Hepatocyte (in vitro differentiated cells): ENCODE measurements around the gene SLC17A5. TPM values are rescaled to one million over a fixed set of nuclear protein-coding genes. Genes with fewer than 3 reads are reported as not detected.

Experiments used
- DNase-seq: peaks from one replicate; pipeline ENCODE4 v3.0.0-alpha.2; 2016; ENCODE audit warnings: low spot score
- H2AFZ ChIP-seq: fragments of 200-600 bp; sonication (generic); 2 replicates; pipeline ENCODE4 v1.6.0; 2016; ENCODE audit warnings: antibody characterized with exemption, mild to moderate bottlenecking
- H3K27ac ChIP-seq: fragments of 200-600 bp; sonication (generic); 2 replicates; pipeline ENCODE4 v1.5.1; 2016; ENCODE audit warnings: mild to moderate bottlenecking
- H3K27me3 ChIP-seq: fragments of 200-600 bp; sonication (generic); 2 replicates; pipeline ENCODE4 v1.6.1; 2016
- H3K36me3 ChIP-seq: fragments of 200-600 bp; sonication (generic); replicated peaks from 2 replicates; pipeline ENCODE4 v1.5.1; 2016; ENCODE audit warnings: low read depth; ENCODE audit not compliant: insufficient read depth
- H3K4me1 ChIP-seq: fragments of 200-600 bp; sonication (generic); 2 replicates; pipeline ENCODE4 v1.5.1; 2016; ENCODE audit warnings: mild to moderate bottlenecking, moderate library complexity; ENCODE audit not compliant: insufficient read depth
- H3K4me2 ChIP-seq: fragments of 200-600 bp; sonication (generic); 2 replicates; pipeline ENCODE4 v1.6.0; 2016
- H3K4me3 ChIP-seq: fragments of 200-600 bp; sonication (generic); 2 replicates; pipeline ENCODE4 v1.5.1; 2016; ENCODE audit warnings: mild to moderate bottlenecking
- H3K79me2 ChIP-seq: fragments of 200-600 bp; sonication (generic); 2 replicates; pipeline ENCODE4 v1.6.0; 2017; ENCODE audit warnings: mild to moderate bottlenecking
- H3K9me2 ChIP-seq: fragments of 200-600 bp; sonication (generic); replicated peaks from 2 replicates; pipeline ENCODE4 v1.6.0; 2017; ENCODE audit warnings: mild to moderate bottlenecking; ENCODE audit not compliant: insufficient read depth
- H3K9me3 ChIP-seq: fragments of 200-600 bp; sonication (generic); 2 replicates; pipeline ENCODE4 v1.5.1; 2016; ENCODE audit warnings: low read depth, mild to moderate bottlenecking
- H4K20me1 ChIP-seq: fragments of 200-600 bp; sonication (generic); 2 replicates; pipeline ENCODE4 v1.6.0; 2016; ENCODE audit warnings: mild to moderate bottlenecking; ENCODE audit not compliant: insufficient read depth, poor library complexity, severe bottlenecking
- EZH2 ChIP-seq: fragments of 200-600 bp; sonication (generic); IDR thresholded peaks from 2 replicates; pipeline ENCODE4 v1.6.1; 2016; ENCODE audit warnings: antibody characterized with exemption, mild to moderate bottlenecking, borderline replicate concordance
- EZH2phosphoT487 ChIP-seq: fragments of 200-600 bp; sonication (generic); IDR thresholded peaks from one replicate; pipeline ENCODE4 v1.6.1; 2018; ENCODE audit warnings: antibody characterized with exemption, mild to moderate bottlenecking, low read depth, moderate library complexity; ENCODE audit not compliant: unreplicated experiment, severe bottlenecking
- WGBS: methylation state at CpG from one replicate; pipeline ENCODE4 v1.1.6; 2016; ENCODE audit warnings: low lambda C conversion rate; ENCODE audit errors: missing lambda C conversion rate; 5-methylcytosine and 5-hydroxymethylcytosine counted together
- polyA plus RNA-seq: library from polyadenylated mRNA; unstranded; fragments of >200 nt; fragmentation: Nextera tagmentation; extraction: Ambion mirVana; gene quantifications from 2 replicates; pipeline ENCODE4 v1.2.1, GENCODE V29; 2016
- total RNA-seq: library from RNA; depleted of rRNA; stranded (reverse); fragments of >200 nt; gene quantifications from 2 replicates; pipeline ENCODE4 v1.2.3, GENCODE V29; 2014
- TF ChIP-seq, protein P1 (sequence below): fragments of 200-600 bp; sonication (generic); IDR thresholded peaks from 2 replicates; pipeline ENCODE4 v1.5.1; 2016; ENCODE audit warnings: antibody characterized with exemption, mild to moderate bottlenecking; ENCODE audit not compliant: poor library complexity

Gene SLC17A5
- total and polyA plus RNA-seq, 2 experiments from 2014 or later, result 47.7 to 76.9 TPM

DNA sequence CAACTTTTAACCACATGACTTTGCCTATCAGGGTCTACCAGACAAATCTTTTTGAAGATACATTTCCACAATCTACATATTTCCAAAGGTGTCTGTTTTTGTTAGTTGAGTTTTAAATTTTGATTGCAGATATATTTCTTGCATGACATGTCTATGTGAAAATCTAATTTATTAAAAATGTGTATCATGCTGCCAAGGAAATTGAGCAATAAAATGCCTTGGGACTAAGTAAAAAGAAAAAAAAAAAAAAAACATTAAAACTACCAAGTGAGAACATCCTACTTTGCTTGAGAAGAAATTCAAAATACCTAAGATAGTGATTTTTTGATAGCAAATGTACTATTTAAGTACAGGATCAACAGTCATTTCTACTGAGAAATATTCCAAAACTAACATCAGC is 17.7 kb downstream of the SLC17A5 start:
- H3K27ac ChIP-seq, result no peak overlapping the region
- no peaks in the 10 kb centered on the region for H3K9me3 ChIP-seq
- H3K4me1 ChIP-seq, result no peaks in the 10 kb centered on the region
- H2AFZ ChIP-seq, result no peak overlapping the region
- no peaks in the 10 kb centered on the region for H3K9me2 ChIP-seq
- TF ChIP-seq EZH2phosphoT487 (no peak), EZH2 (no peak)
- TF ChIP-seq, protein P1, sequence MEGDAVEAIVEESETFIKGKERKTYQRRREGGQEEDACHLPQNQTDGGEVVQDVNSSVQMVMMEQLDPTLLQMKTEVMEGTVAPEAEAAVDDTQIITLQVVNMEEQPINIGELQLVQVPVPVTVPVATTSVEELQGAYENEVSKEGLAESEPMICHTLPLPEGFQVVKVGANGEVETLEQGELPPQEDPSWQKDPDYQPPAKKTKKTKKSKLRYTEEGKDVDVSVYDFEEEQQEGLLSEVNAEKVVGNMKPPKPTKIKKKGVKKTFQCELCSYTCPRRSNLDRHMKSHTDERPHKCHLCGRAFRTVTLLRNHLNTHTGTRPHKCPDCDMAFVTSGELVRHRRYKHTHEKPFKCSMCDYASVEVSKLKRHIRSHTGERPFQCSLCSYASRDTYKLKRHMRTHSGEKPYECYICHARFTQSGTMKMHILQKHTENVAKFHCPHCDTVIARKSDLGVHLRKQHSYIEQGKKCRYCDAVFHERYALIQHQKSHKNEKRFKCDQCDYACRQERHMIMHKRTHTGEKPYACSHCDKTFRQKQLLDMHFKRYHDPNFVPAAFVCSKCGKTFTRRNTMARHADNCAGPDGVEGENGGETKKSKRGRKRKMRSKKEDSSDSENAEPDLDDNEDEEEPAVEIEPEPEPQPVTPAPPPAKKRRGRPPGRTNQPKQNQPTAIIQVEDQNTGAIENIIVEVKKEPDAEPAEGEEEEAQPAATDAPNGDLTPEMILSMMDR, result no peak
- H3K27me3 ChIP-seq, result no peaks in the 10 kb centered on the region
- H3K4me3 ChIP-seq, result no peak overlapping the region
- no peaks in the 10 kb centered on the region for H3K79me2 ChIP-seq
- no peak for DNase-seq
- H3K4me2 ChIP-seq, result no peak overlapping the region
- no peaks in the 10 kb centered on the region for H3K36me3 ChIP-seq
- H4K20me1 ChIP-seq, result no peaks in the 10 kb centered on the region

DNA sequence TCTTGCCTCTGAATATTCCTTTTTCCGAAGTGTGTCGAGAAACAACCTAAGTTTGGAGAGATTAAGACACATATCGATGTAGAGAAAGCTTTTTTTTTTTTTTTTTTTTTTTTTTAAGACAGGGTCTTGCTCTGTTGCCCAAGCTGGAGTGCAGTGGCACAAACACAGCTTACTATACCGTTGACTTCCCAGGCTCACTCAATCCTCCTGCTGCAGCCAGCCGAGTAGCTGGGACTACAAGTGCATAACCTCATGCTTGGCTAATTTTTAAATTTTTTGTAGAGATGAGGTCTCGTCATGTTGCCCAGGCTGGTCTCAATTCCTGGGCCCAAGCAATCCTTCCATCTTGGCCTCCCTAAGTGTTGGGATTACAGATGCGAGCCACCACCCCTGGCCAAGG is 21.4 kb downstream of the SLC17A5 start:
- no peak for DNase-seq
- TF ChIP-seq EZH2, result no peak
- TF ChIP-seq, protein P1, result no peak
- TF ChIP-seq EZH2phosphoT487, result no peak
- H4K20me1 ChIP-seq, result no peaks in the 10 kb centered on the region
- WGBS, result 93% methylated on average over 7 of the region's 7 CpGs
- H3K4me1 ChIP-seq, result no peaks in the 10 kb centered on the region
- no peaks in the 10 kb centered on the region for H3K9me2 ChIP-seq
- H3K4me3 ChIP-seq, result no peak overlapping the region
- H2AFZ ChIP-seq, result no peak overlapping the region
- no peaks in the 10 kb centered on the region for H3K9me3 ChIP-seq
- no peak overlapping the region for H3K4me2 ChIP-seq
- H3K27ac ChIP-seq, result no peak overlapping the region
- H3K79me2 ChIP-seq, result no peaks in the 10 kb centered on the region
- no peaks in the 10 kb centered on the region for H3K27me3 ChIP-seq
- no peaks in the 10 kb centered on the region for H3K36me3 ChIP-seq

DNA sequence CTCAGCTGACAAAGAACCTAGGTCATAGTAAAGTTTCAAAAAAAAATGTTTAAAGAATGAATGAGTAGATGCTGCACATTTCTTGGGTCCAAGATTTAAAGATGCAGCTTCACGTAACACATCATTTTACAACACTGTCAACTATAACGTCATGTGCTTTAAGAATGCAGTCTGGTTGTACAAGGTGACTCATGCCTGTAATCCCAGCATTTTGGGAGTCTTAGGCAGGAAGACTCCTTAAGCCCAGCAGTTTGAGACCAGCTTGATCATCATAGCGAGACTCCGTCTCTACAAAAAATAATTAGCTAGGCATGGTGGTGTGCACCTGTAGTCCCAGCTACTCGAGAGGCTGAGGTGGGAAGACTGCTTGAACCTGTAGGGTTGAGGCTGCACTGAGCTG is 21.9 kb downstream of the SLC17A5 start:
- no peaks in the 10 kb centered on the region for H4K20me1 ChIP-seq
- 82% methylated on average over 5 of the region's 5 CpGs for WGBS
- no peak overlapping the region for H3K4me2 ChIP-seq
- H2AFZ ChIP-seq, result no peak overlapping the region
- TF ChIP-seq EZH2phosphoT487 (no peak), EZH2 (no peak)
- TF ChIP-seq, protein P1, result no peak
- no peaks in the 10 kb centered on the region for H3K4me1 ChIP-seq
- H3K9me3 ChIP-seq, result no peaks in the 10 kb centered on the region
- no peaks in the 10 kb centered on the region for H3K36me3 ChIP-seq
- no peak overlapping the region for H3K4me3 ChIP-seq
- H3K9me2 ChIP-seq, result no peaks in the 10 kb centered on the region
- DNase-seq, result no peak
- H3K79me2 ChIP-seq, result no peaks in the 10 kb centered on the region
- no peak overlapping the region for H3K27ac ChIP-seq
- no peaks in the 10 kb centered on the region for H3K27me3 ChIP-seq

DNA sequence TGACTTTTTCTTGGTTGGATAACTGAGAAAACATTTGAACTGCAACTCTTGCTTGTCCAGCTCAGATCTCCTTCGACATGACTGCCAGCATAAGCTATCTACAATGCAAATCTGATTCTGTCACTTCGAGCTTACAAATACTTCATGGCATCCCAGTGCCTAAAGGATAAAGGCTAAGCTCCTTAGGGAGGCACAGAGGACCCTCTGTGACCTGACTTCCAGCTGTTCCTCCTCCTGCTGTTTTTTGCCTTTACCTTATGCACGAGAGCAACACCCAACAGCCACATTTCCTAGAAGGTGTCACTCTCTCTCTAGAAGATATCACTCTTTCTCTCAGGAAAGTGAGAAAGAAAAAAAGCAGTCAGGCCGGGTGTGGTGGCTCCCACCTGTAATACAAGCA is 23.4 kb downstream of the SLC17A5 start:
- 89% methylated on average over 4 of the region's 4 CpGs for WGBS
- no peaks in the 10 kb centered on the region for H3K4me1 ChIP-seq
- no peak overlapping the region for H3K27ac ChIP-seq
- DNase-seq, result no peak
- no peak overlapping the region for H2AFZ ChIP-seq
- H3K9me3 ChIP-seq, result no peaks in the 10 kb centered on the region
- H3K79me2 ChIP-seq, result no peaks in the 10 kb centered on the region
- H3K4me3 ChIP-seq, result no peak overlapping the region
- TF ChIP-seq, protein P1, result no peak
- no peak for TF ChIP-seq EZH2phosphoT487
- no peak for TF ChIP-seq EZH2
- no peak overlapping the region for H3K4me2 ChIP-seq
- H4K20me1 ChIP-seq, result no peaks in the 10 kb centered on the region
- H3K36me3 ChIP-seq, result no peaks in the 10 kb centered on the region
- no peaks in the 10 kb centered on the region for H3K9me2 ChIP-seq
- H3K27me3 ChIP-seq, result no peaks in the 10 kb centered on the region
